HepG2 (cell line): ENCODE data around the gene UCN2. TPM values are rescaled to one million over a fixed set of nuclear protein-coding genes. Genes with fewer than 3 reads are reported as not detected.

Experiments used
- BATF2 ChIP-seq: sonication (generic); formaldehyde crosslinking; IDR thresholded peaks from 2 replicates; pipeline ENCODE4 v1.8.0; 2022; ENCODE audit warnings: mild to moderate bottlenecking, missing genetic modification reagents, moderate library complexity
- CENPX ChIP-seq: sonication (generic); formaldehyde crosslinking; IDR thresholded peaks from 2 replicates; pipeline ENCODE4 v1.9.0; 2021; ENCODE audit warnings: mild to moderate bottlenecking, missing genetic modification reagents, moderate library complexity
- CTCF ChIP-seq: sonication (generic); formaldehyde crosslinking; IDR thresholded peaks from 2 replicates; pipeline ENCODE4 v1.5.0; 2020; ENCODE audit warnings: mild to moderate bottlenecking, missing genetic modification reagents, moderate library complexity
- EED ChIP-seq: sonication (generic); formaldehyde crosslinking; IDR thresholded peaks from 2 replicates; pipeline ENCODE4 v1.5.0; 2020; ENCODE audit warnings: mild to moderate bottlenecking, missing genetic modification reagents
- GPN1 ChIP-seq: sonication (generic); formaldehyde crosslinking; IDR thresholded peaks from 2 replicates; pipeline ENCODE4 v1.5.1; 2020; ENCODE audit warnings: missing genetic modification reagents, borderline replicate concordance
- HIC2 ChIP-seq: sonication (generic); formaldehyde crosslinking; IDR thresholded peaks from 2 replicates; pipeline ENCODE4 v1.9.0; 2022; ENCODE audit warnings: low read depth, missing genetic modification reagents
- HNRNPUL1 ChIP-seq: fragments of 200-400 bp; formaldehyde crosslinking; IDR thresholded peaks from 2 replicates; pipeline ENCODE4 v1.6.1; 2017; ENCODE audit warnings: low read depth, mild to moderate bottlenecking, low read length, moderate library complexity
- KAT7 ChIP-seq: IDR thresholded peaks from 2 replicates; pipeline ENCODE4 v1.6.1; 2018; ENCODE audit warnings: borderline replicate concordance, missing compliant biosample characterization
- MEIS1 ChIP-seq: sonication (generic); formaldehyde crosslinking; IDR thresholded peaks from 2 replicates; pipeline ENCODE4 v1.9.0; 2021; ENCODE audit warnings: mild to moderate bottlenecking, missing genetic modification reagents, moderate library complexity, borderline replicate concordance
- NFIC ChIP-seq: IDR thresholded peaks from 2 replicates; pipeline ENCODE4 v1.6.1; 2012; ENCODE audit warnings: mild to moderate bottlenecking, low read length, inconsistent platforms
- POLR2AphosphoS2 ChIP-seq: IDR thresholded peaks from 2 replicates; pipeline ENCODE4 v1.6.1; 2011; ENCODE audit warnings: low read depth, low read length, improper control_type of control experiment
- SALL2 ChIP-seq: sonication (generic); formaldehyde crosslinking; IDR thresholded peaks from 2 replicates; pipeline ENCODE4 v1.8.1; 2023; ENCODE audit warnings: mild to moderate bottlenecking, missing genetic modification reagents, inconsistent platforms
- ZNF451 ChIP-seq: sonication (generic); formaldehyde crosslinking; IDR thresholded peaks from 2 replicates; pipeline ENCODE4 v1.5.0; 2020; ENCODE audit warnings: mild to moderate bottlenecking, missing genetic modification reagents
- ZNF496 ChIP-seq: sonication (generic); formaldehyde crosslinking; IDR thresholded peaks from 2 replicates; pipeline ENCODE4 v1.8.1; 2023; ENCODE audit warnings: mild to moderate bottlenecking, moderate library complexity, missing genetic modification reagents; ENCODE audit not compliant: insufficient replicate concordance
- ZNF547 ChIP-seq: sonication (generic); formaldehyde crosslinking; IDR thresholded peaks from 2 replicates; pipeline ENCODE4 v1.5.1; 2020; ENCODE audit warnings: mild to moderate bottlenecking, missing genetic modification reagents
- ZNF570 ChIP-seq: sonication (generic); formaldehyde crosslinking; IDR thresholded peaks from 2 replicates; pipeline ENCODE4 v1.4.0; 2020; ENCODE audit warnings: mild to moderate bottlenecking, missing genetic modification reagents, borderline replicate concordance
- ZNF747 ChIP-seq: sonication (generic); formaldehyde crosslinking; IDR thresholded peaks from 2 replicates; pipeline ENCODE4 v1.8.1; 2023; ENCODE audit warnings: missing genetic modification reagents, mild to moderate bottlenecking, borderline replicate concordance
- ZNF776 ChIP-seq: sonication (generic); formaldehyde crosslinking; IDR thresholded peaks from 2 replicates; pipeline ENCODE4 v1.4.0; 2020; ENCODE audit warnings: mild to moderate bottlenecking, missing genetic modification reagents
- polyA plus RNA-seq, 8 experiments: library from polyadenylated mRNA; depleted of rRNA in 3 of 8; stranded (reverse) in 7 of 8; unstranded in 1 of 8; fragments of >200 nt; fragmentation: Illumina TruSeq in 4 of 8; extraction: Trizol in 4 of 8; gene quantifications; 2 replicates each; pipeline versions ENCODE4 v1.2.1 to v1.2.3, GENCODE V29; 2011 to 2016; ENCODE audit warnings: low read depth in 4 of 8, missing spikeins in 1 of 8, mixed read lengths in 1 of 8; ENCODE audit not compliant: insufficient read depth in 1 of 8
- total RNA-seq, 5 experiments: library from RNA; depleted of rRNA; stranded (reverse); fragments of >200 nt; fragmentation: Illumina TruSeq; extraction: Trizol; gene quantifications; 2 replicates each; pipeline ENCODE4 v1.2.3, GENCODE V29; 2016; ENCODE audit warnings: low read depth in 1 of 5
- TF ChIP-seq, protein P1 (sequence below): sonication (generic); formaldehyde crosslinking; IDR thresholded peaks from 2 replicates; pipeline ENCODE4 v1.4.0; 2020; ENCODE audit warnings: missing genetic modification reagents
- TF ChIP-seq, protein P2 (sequence below): sonication (generic); formaldehyde crosslinking; IDR thresholded peaks from 2 replicates; pipeline ENCODE4 v1.5.1; 2020; ENCODE audit warnings: mild to moderate bottlenecking, moderate library complexity, missing genetic modification reagents

Gene UCN2
- total and polyA plus RNA-seq, 2 of the 13 experiments (the other 11 are each of a cell fraction or from before 2014, with no cell fraction given): 0.07 to 1.5 TPM

DNA sequence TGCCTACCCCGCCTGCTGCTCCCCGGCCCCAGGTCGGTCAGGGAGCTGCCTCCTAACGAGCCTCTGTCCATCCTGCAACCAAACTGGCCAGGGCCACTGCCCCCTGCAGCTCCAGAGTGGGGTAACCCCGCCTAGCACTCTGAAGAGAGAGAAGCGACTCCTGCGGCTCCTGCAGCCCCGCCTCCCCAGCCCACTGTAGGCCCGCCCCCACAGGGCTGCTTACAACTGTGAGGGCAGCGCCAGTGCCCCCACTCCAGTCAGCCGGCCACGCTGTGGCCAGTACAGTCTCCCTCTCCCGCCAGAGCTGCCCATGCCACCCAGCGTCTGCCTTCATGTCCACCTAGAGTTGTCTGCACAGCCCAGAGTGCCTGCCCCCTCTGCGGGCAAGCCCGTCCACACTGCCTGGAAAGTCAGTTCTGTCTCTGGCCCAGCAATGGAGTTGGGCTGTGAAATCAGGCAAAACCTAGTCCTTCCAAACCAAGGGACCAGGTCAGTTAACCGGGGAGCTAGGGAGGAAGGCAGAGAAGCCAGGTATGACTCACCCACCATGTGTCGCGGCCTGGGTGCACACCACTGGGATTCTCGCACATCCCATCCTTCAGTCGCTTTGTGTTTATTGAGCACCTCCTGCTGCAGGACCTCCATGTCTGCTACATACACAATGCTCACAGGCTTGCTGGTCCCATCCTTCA, 2.4 kb downstream of the UCN2 start (continued):
- TF ChIP-seq, protein P1, sequence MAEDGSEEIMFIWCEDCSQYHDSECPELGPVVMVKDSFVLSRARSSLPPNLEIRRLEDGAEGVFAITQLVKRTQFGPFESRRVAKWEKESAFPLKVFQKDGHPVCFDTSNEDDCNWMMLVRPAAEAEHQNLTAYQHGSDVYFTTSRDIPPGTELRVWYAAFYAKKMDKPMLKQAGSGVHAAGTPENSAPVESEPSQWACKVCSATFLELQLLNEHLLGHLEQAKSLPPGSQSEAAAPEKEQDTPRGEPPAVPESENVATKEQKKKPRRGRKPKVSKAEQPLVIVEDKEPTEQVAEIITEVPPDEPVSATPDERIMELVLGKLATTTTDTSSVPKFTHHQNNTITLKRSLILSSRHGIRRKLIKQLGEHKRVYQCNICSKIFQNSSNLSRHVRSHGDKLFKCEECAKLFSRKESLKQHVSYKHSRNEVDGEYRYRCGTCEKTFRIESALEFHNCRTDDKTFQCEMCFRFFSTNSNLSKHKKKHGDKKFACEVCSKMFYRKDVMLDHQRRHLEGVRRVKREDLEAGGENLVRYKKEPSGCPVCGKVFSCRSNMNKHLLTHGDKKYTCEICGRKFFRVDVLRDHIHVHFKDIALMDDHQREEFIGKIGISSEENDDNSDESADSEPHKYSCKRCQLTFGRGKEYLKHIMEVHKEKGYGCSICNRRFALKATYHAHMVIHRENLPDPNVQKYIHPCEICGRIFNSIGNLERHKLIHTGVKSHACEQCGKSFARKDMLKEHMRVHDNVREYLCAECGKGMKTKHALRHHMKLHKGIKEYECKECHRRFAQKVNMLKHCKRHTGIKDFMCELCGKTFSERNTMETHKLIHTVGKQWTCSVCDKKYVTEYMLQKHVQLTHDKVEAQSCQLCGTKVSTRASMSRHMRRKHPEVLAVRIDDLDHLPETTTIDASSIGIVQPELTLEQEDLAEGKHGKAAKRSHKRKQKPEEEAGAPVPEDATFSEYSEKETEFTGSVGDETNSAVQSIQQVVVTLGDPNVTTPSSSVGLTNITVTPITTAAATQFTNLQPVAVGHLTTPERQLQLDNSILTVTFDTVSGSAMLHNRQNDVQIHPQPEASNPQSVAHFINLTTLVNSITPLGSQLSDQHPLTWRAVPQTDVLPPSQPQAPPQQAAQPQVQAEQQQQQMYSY: no peak
- TF ChIP-seq EED (CRISPR knock-in tag): no peak
- no peak for TF ChIP-seq CENPX (CRISPR knock-in tag)
- peak; percentile 44; the same call in 1 of the 2 replicates for TF ChIP-seq ZNF547 (CRISPR knock-in tag)
- TF ChIP-seq POLR2AphosphoS2: no peak
- no peak for TF ChIP-seq NFIC
- TF ChIP-seq ZNF451: no peak
- no peak for TF ChIP-seq GPN1 (CRISPR knock-in tag)
- TF ChIP-seq CTCF (CRISPR knock-in tag): peak; percentile 64
- 0 out of 2 replicates have a peak, but pooled peaks have one; percentile 5 for TF ChIP-seq MEIS1 (CRISPR knock-in tag)
- TF ChIP-seq HNRNPUL1: no peak
- TF ChIP-seq ZNF747 (CRISPR knock-in tag): 0 out of 2 replicates have a peak, but pooled peaks have one; percentile 18
- TF ChIP-seq, protein P2, sequence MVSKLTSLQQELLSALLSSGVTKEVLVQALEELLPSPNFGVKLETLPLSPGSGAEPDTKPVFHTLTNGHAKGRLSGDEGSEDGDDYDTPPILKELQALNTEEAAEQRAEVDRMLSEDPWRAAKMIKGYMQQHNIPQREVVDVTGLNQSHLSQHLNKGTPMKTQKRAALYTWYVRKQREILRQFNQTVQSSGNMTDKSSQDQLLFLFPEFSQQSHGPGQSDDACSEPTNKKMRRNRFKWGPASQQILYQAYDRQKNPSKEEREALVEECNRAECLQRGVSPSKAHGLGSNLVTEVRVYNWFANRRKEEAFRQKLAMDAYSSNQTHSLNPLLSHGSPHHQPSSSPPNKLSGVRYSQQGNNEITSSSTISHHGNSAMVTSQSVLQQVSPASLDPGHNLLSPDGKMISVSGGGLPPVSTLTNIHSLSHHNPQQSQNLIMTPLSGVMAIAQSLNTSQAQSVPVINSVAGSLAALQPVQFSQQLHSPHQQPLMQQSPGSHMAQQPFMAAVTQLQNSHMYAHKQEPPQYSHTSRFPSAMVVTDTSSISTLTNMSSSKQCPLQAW (CRISPR knock-in tag): peak; percentile 70
- peak; percentile 62; the same call in 1 of the 2 replicates for TF ChIP-seq HIC2 (CRISPR knock-in tag)
- no peak for TF ChIP-seq SALL2 (CRISPR knock-in tag)
- TF ChIP-seq BATF2: peak; percentile 53; the same call in 1 of the 2 replicates
- no peak for TF ChIP-seq ZNF496 (CRISPR knock-in tag)
- TF ChIP-seq ZNF776: 0 out of 2 replicates have a peak, but pooled peaks have one; percentile 52
- TF ChIP-seq KAT7 (CRISPR knock-in tag): no peak
- no peak for TF ChIP-seq ZNF570
